Right atrium auricular region (tissue), 2 donors: ENCODE results near the gene TRIM40. TPM values are rescaled to one million over a fixed set of nuclear protein-coding genes. Genes with fewer than 3 reads are reported as not detected.

Experiments used
- DNase-seq: peaks from one replicate; pipeline ENCODE4 v3.0.0-alpha.2; 2019; ENCODE audit warnings: low spot score
- H3K27ac ChIP-seq, 2 donors: fragments of 200-600 bp; sonication (generic); 1 replicate in 1 of 2; 2 replicates in 1 of 2; pipeline ENCODE4 v1.5.1; 2016 to 2019
- H3K27me3 ChIP-seq, 2 donors: fragments of 200-600 bp; sonication (generic); one replicate each; pipeline versions ENCODE4 v1.5.1 to v1.6.0; 2017 to 2019
- H3K36me3 ChIP-seq: fragments of 200-600 bp; sonication (generic); one replicate; pipeline ENCODE4 v1.5.1; 2016
- H3K4me1 ChIP-seq, 2 donors: fragments of 200-600 bp; sonication (generic); one replicate each; pipeline versions ENCODE4 v1.5.1 to v1.6.0; 2017 to 2019
- H3K4me3 ChIP-seq, 2 donors: fragments of 200-600 bp; sonication (generic); 1 replicate in 1 of 2; 2 replicates in 1 of 2; pipeline ENCODE4 v1.5.1; 2017 to 2019; ENCODE audit warnings: mild to moderate bottlenecking in 1 of 2, moderate library complexity in 1 of 2
- H3K9me3 ChIP-seq, 2 donors: fragments of 200-600 bp; sonication (generic); one replicate each; pipeline ENCODE4 v1.5.1; 2019
- CTCF ChIP-seq, 2 donors: fragments of 200-600 bp; sonication (generic); IDR thresholded peaks; one replicate each; pipeline ENCODE4 v1.5.1; 2019; ENCODE audit warnings: antibody characterized with exemption in 2 of 2
- total RNA-seq, 2 donors: library from RNA; depleted of rRNA; stranded (reverse); fragments of >200 nt; gene quantifications; one replicate each; pipeline ENCODE4 v1.1.0, GENCODE V29; 2016

Gene TRIM40
- total RNA-seq, 2 donors from 2014 or later = not detected

- no peak overlapping the region for H3K27ac ChIP-seq
- no peaks in the 10 kb centered on the region for H3K36me3 ChIP-seq
- no peak overlapping the region for H3K4me3 ChIP-seq
- no peaks in the 10 kb centered on the region for H3K9me3 ChIP-seq
- TF ChIP-seq CTCF (IDR thresholded peaks at IDR 0.05) = no peak
- peaks cover 0 to under 1% of the 10 kb centered on the region in 2 donors for H3K27me3 ChIP-seq
- no peak for DNase-seq
- peaks cover 0 to under 1% of the 10 kb centered on the region in 2 donors for H3K4me1 ChIP-seq
Observed at GRCh38 chr6:30122515-30122914, 13.4 kb upstream of the TRIM40 start.

GRCh38 chr6:30127238-30128093 lies 8.5 kb upstream of the TRIM40 start:
- Histone ChIP-seq H3K9me3 (no peaks in the 10 kb centered on the region), H3K4me3 (peak overlapping the region in 1 of 2 donors; percentile 30), H3K27ac (no peak overlapping the region), H3K36me3 (no peaks in the 10 kb centered on the region), H3K4me1 (peaks cover 0 to 6% of the 10 kb centered on the region in 2 donors), H3K27me3 (peaks cover 20 to 27% of the 10 kb centered on the region in 2 donors)
- TF ChIP-seq CTCF (IDR thresholded peaks at IDR 0.05) = no peak
- DNase-seq = no peak

GRCh38 chr6:30129265-30130178 lies 6.4 kb upstream of the TRIM40 start:
- no peaks in the 10 kb centered on the region for H3K36me3 ChIP-seq
- no peak overlapping the region for H3K4me3 ChIP-seq
- H3K27ac ChIP-seq = no peak overlapping the region
- H3K27me3 ChIP-seq = peaks cover 20 to 27% of the 10 kb centered on the region in 2 donors
- H3K4me1 ChIP-seq = peaks cover 0 to 6% of the 10 kb centered on the region in 2 donors
- H3K9me3 ChIP-seq = no peaks in the 10 kb centered on the region
- no peak for TF ChIP-seq CTCF (IDR thresholded peaks at IDR 0.05)
- DNase-seq = no peak

- no peak overlapping the region for H3K27ac ChIP-seq
- no peak overlapping the region for H3K4me3 ChIP-seq
- no peaks in the 10 kb centered on the region for H3K9me3 ChIP-seq
- DNase-seq = no peak
- H3K36me3 ChIP-seq = no peaks in the 10 kb centered on the region
- H3K4me1 ChIP-seq = peaks cover 0 to 6% of the 10 kb centered on the region in 2 donors
- peaks cover 20 to 27% of the 10 kb centered on the region in 2 donors for H3K27me3 ChIP-seq
- no peak for TF ChIP-seq CTCF (IDR thresholded peaks at IDR 0.05)
Observed at GRCh38 chr6:30130179-30130679, 5.7 kb upstream of the TRIM40 start.

GRCh38 chr6:30130887-30131862 lies 4.8 kb upstream of the TRIM40 start:
- Histone ChIP-seq H3K4me1 (peaks cover 0 to 6% of the 10 kb centered on the region in 2 donors), H3K4me3 (no peak overlapping the region)
- peak; percentile 95 to 96 for TF ChIP-seq CTCF (IDR thresholded peaks at IDR 0.05)

More at GRCh38 chr6:30130887-30131862, 4.8 kb upstream of the TRIM40 start:
- Histone ChIP-seq H3K36me3 (no peaks in the 10 kb centered on the region), H3K27me3 (peaks cover 20 to 27% of the 10 kb centered on the region in 2 donors), H3K27ac (no peak overlapping the region), H3K9me3 (no peaks in the 10 kb centered on the region)
- DNase-seq = peak; percentile 65
